Liver (tissue), 9 donors: ENCODE results near the gene KCNQ1. TPM values are rescaled to one million over a fixed set of nuclear protein-coding genes. Genes with fewer than 3 reads are reported as not detected.

Experiments
- DNase-seq: peaks from one replicate; pipeline ENCODE4 v3.0.0-alpha.2; 2017; ENCODE audit warnings: low spot score
- H3K27ac ChIP-seq, 2 donors: one replicate each; pipeline ENCODE4 v1.7.0; 2013; ENCODE audit warnings: inconsistent platforms in 2 of 2, low read length in 2 of 2, control low read depth in 1 of 2, low read depth in 1 of 2, mild to moderate bottlenecking in 1 of 2
- H3K27me3 ChIP-seq, 4 donors: one replicate each; pipeline versions ENCODE4 v1.6.1 to v1.7.0; 2013; ENCODE audit warnings: low read length in 3 of 4, inconsistent platforms in 1 of 4, mild to moderate bottlenecking in 1 of 4, moderate library complexity in 1 of 4; ENCODE audit not compliant: control insufficient read depth in 4 of 4, insufficient read depth in 4 of 4
- H3K36me3 ChIP-seq, 4 donors: one replicate each; pipeline versions ENCODE4 v1.6.1 to v1.7.0; 2013; ENCODE audit warnings: low read length in 3 of 4, mild to moderate bottlenecking in 3 of 4, low read depth in 1 of 4, moderate library complexity in 1 of 4; ENCODE audit not compliant: control insufficient read depth in 4 of 4, insufficient read depth in 3 of 4
- H3K4me1 ChIP-seq, 4 donors: one replicate each; pipeline versions ENCODE4 v1.6.1 to v1.7.0; 2013; ENCODE audit warnings: low read length in 3 of 4, mild to moderate bottlenecking in 3 of 4, moderate library complexity in 1 of 4; ENCODE audit not compliant: control insufficient read depth in 4 of 4, insufficient read depth in 4 of 4
- H3K4me3 ChIP-seq, 3 donors: one replicate each; pipeline versions ENCODE4 v1.6.1 to v1.7.0; 2013; ENCODE audit warnings: low read length in 3 of 3, control low read depth in 1 of 3, low read depth in 1 of 3, mild to moderate bottlenecking in 1 of 3
- H3K9ac ChIP-seq, 2 donors: one replicate each; pipeline ENCODE4 v1.7.0; 2013; ENCODE audit warnings: low read length in 2 of 2, mild to moderate bottlenecking in 2 of 2, moderate library complexity in 2 of 2, control low read depth in 1 of 2, low read depth in 1 of 2
- H3K9me3 ChIP-seq, 4 donors: one replicate each; pipeline versions ENCODE4 v1.6.1 to v1.7.0; 2013; ENCODE audit warnings: low read length in 3 of 4; ENCODE audit not compliant: control insufficient read depth in 4 of 4
- CTCF ChIP-seq: fragments of 150-350 bp; IDR thresholded peaks from 2 replicates; pipeline ENCODE4 v1.5.1; 2017; ENCODE audit warnings: improper control_type of control experiment, low read depth, low read length; ENCODE audit not compliant: missing input control
- FOXA1 ChIP-seq: IDR thresholded peaks from 2 replicates; pipeline ENCODE4 v1.6.1; 2016; ENCODE audit warnings: antibody characterized with exemption
- FOXA2 ChIP-seq: IDR thresholded peaks from 2 replicates; pipeline ENCODE4 v1.6.1; 2016; ENCODE audit warnings: antibody characterized with exemption
- GABPA ChIP-seq, 2 donors: IDR thresholded peaks in 1 of 2; conservative IDR thresholded peaks in 1 of 2; 2 replicates each; pipeline ENCODE4 v1.6.1; 2016; ENCODE audit warnings: antibody characterized with exemption in 2 of 2, mild to moderate bottlenecking in 1 of 2, moderate library complexity in 1 of 2
- HNF4G ChIP-seq: IDR thresholded peaks from 2 replicates; pipeline ENCODE4 v1.6.1; 2016; ENCODE audit warnings: antibody characterized with exemption
- JUND ChIP-seq, 2 donors: IDR thresholded peaks; 2 replicates each; pipeline ENCODE4 v1.6.1; 2016; ENCODE audit warnings: antibody characterized with exemption in 2 of 2
- NR2F2 ChIP-seq: IDR thresholded peaks from 2 replicates; pipeline ENCODE4 v1.6.1; 2016; ENCODE audit warnings: antibody characterized with exemption
- RAD21 ChIP-seq, 2 donors: IDR thresholded peaks; 2 replicates each; pipeline ENCODE4 v1.6.1; 2016; ENCODE audit warnings: antibody characterized with exemption in 2 of 2, mild to moderate bottlenecking in 2 of 2
- REST ChIP-seq: IDR thresholded peaks from 2 replicates; pipeline ENCODE4 v1.6.1; 2016; ENCODE audit warnings: antibody characterized with exemption, mild to moderate bottlenecking
- RXRA ChIP-seq, 2 donors: IDR thresholded peaks; 2 replicates each; pipeline ENCODE4 v1.6.1; 2017 to 2018; ENCODE audit warnings: antibody characterized with exemption in 2 of 2, mild to moderate bottlenecking in 1 of 2
- SP1 ChIP-seq: IDR thresholded peaks from 2 replicates; pipeline ENCODE4 v1.6.1; 2018; ENCODE audit warnings: antibody characterized with exemption, mild to moderate bottlenecking
- TAF1 ChIP-seq: conservative IDR thresholded peaks from 2 replicates; pipeline ENCODE4 v1.6.1; 2016; ENCODE audit warnings: antibody characterized with exemption, mild to moderate bottlenecking
- YY1 ChIP-seq: IDR thresholded peaks from 2 replicates; pipeline ENCODE4 v1.6.1; 2016; ENCODE audit warnings: antibody characterized with exemption, mild to moderate bottlenecking
- WGBS: extraction: QIAGEN DNeasy Blood & Tissue Kit; methylation state at CpG from one replicate; pipeline ENCODE4 v1.1.7; 2013; 5-methylcytosine and 5-hydroxymethylcytosine counted together
- polyA plus RNA-seq, 2 donors: library from polyadenylated mRNA; stranded (reverse) in 1 of 2; unstranded in 1 of 2; fragments of 200-250 nt in 1 of 2; fragments of >200 nt in 1 of 2; fragmentation: Nextera tagmentation in 1 of 2; extraction: Ambion mirVana in 1 of 2; gene quantifications; one replicate each; pipeline versions ENCODE4 v1.2.1 to v1.2.3, GENCODE V29; 2013 to 2015
- total RNA-seq, 2 donors: library from RNA; depleted of rRNA; stranded (reverse); fragments of >200 nt; gene quantifications; one replicate each; pipeline ENCODE4 v1.2.3, GENCODE V29; 2014
- TF ChIP-seq, protein P1 (sequence below): IDR thresholded peaks from 2 replicates; pipeline ENCODE4 v1.6.1; 2016; ENCODE audit warnings: antibody characterized with exemption
- TF ChIP-seq, protein P2 (sequence below): IDR thresholded peaks from 2 replicates; pipeline ENCODE4 v1.6.1; 2016; ENCODE audit warnings: antibody characterized with exemption
- donor health status: healthy.
- donor health status: healthy.
- donor health status: healthy.
- donor health status: healthy.
- donor health status: healthy.

KCNQ1 gene
- total and polyA plus RNA-seq, 4 donors: 0.31 to 2.2 (median 1.5) TPM

DNA sequence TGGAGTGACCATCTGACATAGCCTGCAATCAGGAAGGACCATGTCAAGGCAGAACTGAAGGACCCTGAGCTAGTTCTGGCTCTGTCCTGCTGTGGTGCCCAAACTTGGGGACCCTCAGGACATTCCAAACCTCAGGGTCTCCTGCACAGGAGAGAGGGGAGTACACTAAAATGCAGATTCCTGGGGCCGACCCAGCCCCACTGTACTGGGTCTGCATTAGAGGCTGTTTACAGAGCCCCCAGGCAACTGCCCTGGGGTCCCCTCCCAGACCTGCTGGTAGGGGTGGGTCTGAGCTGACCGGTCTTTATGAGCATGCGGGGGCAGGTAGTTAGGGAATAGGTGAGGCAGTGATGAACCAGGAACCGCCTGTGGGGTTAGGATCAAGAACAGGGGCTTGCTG is 7.3 kb upstream of the KCNQ1 start:
- DNase-seq: no peak
- H3K27me3 ChIP-seq: peaks cover 0 to 2% (median 0%) of the 10 kb centered on the region in 4 donors
- H3K9ac ChIP-seq: no peak overlapping the region
- H3K4me3 ChIP-seq: no peak overlapping the region
- no peak for TF ChIP-seq FOXA2
- no peak for TF ChIP-seq SP1
- no peak for TF ChIP-seq REST
- TF ChIP-seq CTCF: no peak
- TF ChIP-seq GABPA (IDR thresholded peaks at IDR 0.05 in 1 of 2, conservative IDR thresholded peaks at IDR 0.05 in 1 of 2): no peak
- H3K9me3 ChIP-seq: no peaks in the 10 kb centered on the region
- no peaks in the 10 kb centered on the region for H3K4me1 ChIP-seq
- WGBS: 81% methylated on average over 4 of the region's 4 CpGs
- no peak overlapping the region for H3K27ac ChIP-seq
- H3K36me3 ChIP-seq: no peaks in the 10 kb centered on the region

- Histone ChIP-seq H3K4me1 (peaks cover 0 to 3% (median under 1%) of the 10 kb centered on the region in 4 donors), H3K4me3 (no peak overlapping the region), H3K27ac (no peak overlapping the region), H3K27me3 (peaks cover 0 to 2% (median 0%) of the 10 kb centered on the region in 4 donors), H3K9ac (no peak overlapping the region), H3K36me3 (no peaks in the 10 kb centered on the region), H3K9me3 (no peaks in the 10 kb centered on the region)
- TF ChIP-seq SP1 (no peak), FOXA1 (no peak), RAD21 (IDR thresholded peaks at IDR 0.05) (no peak), GABPA (IDR thresholded peaks at IDR 0.05 in 1 of 2, conservative IDR thresholded peaks at IDR 0.05 in 1 of 2) (no peak), NR2F2 (no peak), TAF1 (no peak), YY1 (no peak), JUND (IDR thresholded peaks at IDR 0.05) (no peak), RXRA (IDR thresholded peaks at IDR 0.05) (no peak), HNF4G (no peak), REST (no peak), CTCF (no peak)
- TF ChIP-seq, protein P1, sequence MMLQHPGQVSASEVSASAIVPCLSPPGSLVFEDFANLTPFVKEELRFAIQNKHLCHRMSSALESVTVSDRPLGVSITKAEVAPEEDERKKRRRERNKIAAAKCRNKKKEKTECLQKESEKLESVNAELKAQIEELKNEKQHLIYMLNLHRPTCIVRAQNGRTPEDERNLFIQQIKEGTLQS: no peak
- TF ChIP-seq, protein P2, sequence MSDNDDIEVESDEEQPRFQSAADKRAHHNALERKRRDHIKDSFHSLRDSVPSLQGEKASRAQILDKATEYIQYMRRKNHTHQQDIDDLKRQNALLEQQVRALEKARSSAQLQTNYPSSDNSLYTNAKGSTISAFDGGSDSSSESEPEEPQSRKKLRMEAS: no peak
- no peak for DNase-seq
- 84% methylated on average over 3 of the region's 3 CpGs for WGBS
These were observed 5.0 kb upstream of the KCNQ1 start for GRCh38 chr11:2439820-2440219.
